Gastroesophageal sphincter (tissue), 4 donors: ENCODE measurements around the gene DNAJB12. TPM values are rescaled to one million over a fixed set of nuclear protein-coding genes. Genes with fewer than 3 reads are reported as not detected.
"Not testable (repeated sequence)": the region's sequence is repeated elsewhere in the genome, so short reads cannot be mapped to it uniquely, and the experiment has no call there.

Source experiments
- ATAC-seq: fragments of 150-250 bp; one replicate; pipeline ENCODE4 v1.9.1; 2016; ENCODE audit warnings: mild to moderate bottlenecking, moderate library complexity
- H3K27ac ChIP-seq, 4 donors: fragments of 200-600 bp; sonication (generic) in 3 of 4; 1 replicate in 3 of 4; 2 replicates in 1 of 4; pipeline ENCODE4 v1.5.1; 2016 to 2019
- H3K27me3 ChIP-seq: fragments of 200-600 bp; sonication (generic); one replicate; pipeline ENCODE4 v1.5.1; 2019
- H3K36me3 ChIP-seq, 2 donors: fragments of 200-600 bp; sonication (generic); one replicate each; pipeline ENCODE4 v1.5.1; 2019; ENCODE audit warnings: control low read depth in 1 of 2
- H3K4me1 ChIP-seq, 3 donors: fragments of 200-600 bp; sonication (generic); 1 replicate in 2 of 3; 2 replicates in 1 of 3; pipeline ENCODE4 v1.5.1; 2016 to 2019; ENCODE audit warnings: control low read depth in 2 of 3
- H3K4me3 ChIP-seq, 2 donors: fragments of 200-600 bp; sonication (generic); one replicate each; pipeline ENCODE4 v1.5.1; 2019; ENCODE audit warnings: mild to moderate bottlenecking in 1 of 2, moderate library complexity in 1 of 2
- H3K9me3 ChIP-seq, 3 donors: fragments of 200-600 bp; sonication (generic); one replicate each; pipeline ENCODE4 v1.5.1; 2017 to 2019; ENCODE audit warnings: control low read depth in 2 of 3
- EP300 ChIP-seq: sonication (generic); formaldehyde crosslinking; IDR thresholded peaks from one replicate; pipeline ENCODE4 v1.6.1; 2017; ENCODE audit warnings: antibody characterized with exemption, mild to moderate bottlenecking
- POLR2A ChIP-seq, 2 donors: fragments of 450-650 bp; IDR thresholded peaks; one replicate each; pipeline ENCODE4 v1.6.1; 2017; ENCODE audit warnings: antibody characterized with exemption in 2 of 2, mild to moderate bottlenecking in 2 of 2, moderate library complexity in 1 of 2
- POLR2AphosphoS5 ChIP-seq: sonication (generic); formaldehyde crosslinking; IDR thresholded peaks from one replicate; pipeline ENCODE4 v1.6.1; 2017; ENCODE audit warnings: antibody characterized with exemption
- WGBS, 2 donors: methylation state at CpG; one replicate each; pipeline ENCODE4 v1.1.5; 2018; ENCODE audit warnings: low coverage in 1 of 2; 5-methylcytosine and 5-hydroxymethylcytosine counted together
- total RNA-seq, 4 donors: library from RNA; depleted of rRNA; stranded (reverse); fragments of >200 nt; gene quantifications; one replicate each; pipeline ENCODE4 v1.1.0, GENCODE V29; 2016
- TF ChIP-seq, protein P1 (sequence below), 4 experiments: fragments of 200-600 bp in 2 of 4; fragments of 450-650 bp in 2 of 4; sonication (generic) in 1 of 4; IDR thresholded peaks; one replicate each; pipeline ENCODE4 v1.5.1; 2017 to 2019; ENCODE audit warnings: antibody characterized with exemption in 4 of 4, mild to moderate bottlenecking in 2 of 4, moderate library complexity in 2 of 4

Gene DNAJB12
- total RNA-seq, 4 donors from 2014 or later: 28.6 to 43.0 (median 33.4) TPM

DNA sequence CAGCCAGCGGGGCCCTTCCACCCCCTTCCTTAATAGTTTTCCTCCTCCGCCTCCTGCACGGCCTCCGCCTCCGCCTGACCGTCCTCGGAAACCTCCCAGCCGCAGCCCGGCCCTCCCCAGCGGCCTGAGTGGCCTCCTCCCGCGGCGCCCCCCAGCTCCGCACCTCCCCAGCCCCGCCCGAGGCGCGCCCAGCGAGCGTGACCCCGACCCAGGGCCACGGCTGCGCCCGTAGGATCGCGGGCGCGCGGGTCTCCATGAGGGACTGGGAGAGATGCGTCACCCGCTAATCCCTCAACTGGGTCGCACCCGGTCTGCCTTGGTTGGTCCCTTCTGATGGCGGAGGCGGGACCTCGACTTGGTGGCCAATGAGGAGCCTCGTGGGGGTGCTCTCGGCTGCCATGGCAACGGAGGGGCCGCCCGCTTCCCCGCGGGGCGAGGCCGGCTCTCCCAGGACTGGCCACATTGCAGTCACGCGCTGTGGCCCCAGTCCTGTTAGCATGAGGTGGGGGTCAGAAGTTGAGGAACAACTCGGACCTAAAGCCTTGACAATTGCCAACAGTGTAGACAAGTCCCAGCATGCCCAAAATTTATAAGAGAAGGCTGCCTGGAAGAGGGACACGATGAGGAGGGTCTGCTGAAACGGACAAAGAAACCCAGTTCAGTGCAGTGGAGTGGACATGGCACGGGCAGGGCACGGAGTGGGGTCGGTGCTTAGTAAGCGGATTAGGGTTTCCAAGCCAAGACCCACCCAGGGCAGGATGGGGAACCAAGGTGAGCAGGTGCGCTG lies 56.7 kb downstream of the DNAJB12 start:
- peak overlapping the region; percentile 78 to 94 (median 92) for H3K27ac ChIP-seq

DNA sequence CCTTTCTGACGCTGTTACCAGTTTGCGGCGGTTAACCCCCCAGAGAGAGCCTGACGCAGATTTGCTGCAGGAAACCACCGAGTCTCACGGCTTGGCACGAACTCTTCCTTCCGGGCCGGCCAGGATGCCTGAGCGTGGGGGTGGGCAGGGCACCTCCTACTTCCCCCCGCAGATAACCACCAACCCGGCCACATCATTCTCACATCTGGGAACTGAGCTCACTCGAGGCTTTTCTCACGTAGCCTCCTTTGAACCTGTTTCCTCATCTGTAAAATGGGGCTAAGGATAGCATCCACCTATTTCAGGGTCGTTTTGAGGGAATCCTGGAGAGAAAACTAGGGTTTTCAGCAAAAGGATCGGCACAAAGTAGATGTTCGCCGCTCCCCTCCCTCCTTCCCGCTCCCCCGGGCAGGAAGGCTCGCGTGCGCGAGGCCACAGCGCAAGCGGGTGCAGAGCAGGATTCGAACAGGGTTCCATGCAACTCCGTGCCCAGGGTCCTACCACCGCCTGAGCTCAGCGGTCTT lies 57.4 kb downstream of the DNAJB12 start:
- Histone ChIP-seq H3K4me1 (peaks cover 0 to 22% (median 8%) of the 10 kb centered on the region in 3 donors), H3K27me3 (no peaks in the 10 kb centered on the region), H3K27ac (peak overlapping the region; percentile 78 to 94 (median 92)), H3K36me3 (no peaks in the 10 kb centered on the region), H3K9me3 (no peaks in the 10 kb centered on the region), H3K4me3 (peak overlapping the region; percentile 51 to 60)
- ATAC-seq: peak; percentile 62
- TF ChIP-seq, protein P1, sequence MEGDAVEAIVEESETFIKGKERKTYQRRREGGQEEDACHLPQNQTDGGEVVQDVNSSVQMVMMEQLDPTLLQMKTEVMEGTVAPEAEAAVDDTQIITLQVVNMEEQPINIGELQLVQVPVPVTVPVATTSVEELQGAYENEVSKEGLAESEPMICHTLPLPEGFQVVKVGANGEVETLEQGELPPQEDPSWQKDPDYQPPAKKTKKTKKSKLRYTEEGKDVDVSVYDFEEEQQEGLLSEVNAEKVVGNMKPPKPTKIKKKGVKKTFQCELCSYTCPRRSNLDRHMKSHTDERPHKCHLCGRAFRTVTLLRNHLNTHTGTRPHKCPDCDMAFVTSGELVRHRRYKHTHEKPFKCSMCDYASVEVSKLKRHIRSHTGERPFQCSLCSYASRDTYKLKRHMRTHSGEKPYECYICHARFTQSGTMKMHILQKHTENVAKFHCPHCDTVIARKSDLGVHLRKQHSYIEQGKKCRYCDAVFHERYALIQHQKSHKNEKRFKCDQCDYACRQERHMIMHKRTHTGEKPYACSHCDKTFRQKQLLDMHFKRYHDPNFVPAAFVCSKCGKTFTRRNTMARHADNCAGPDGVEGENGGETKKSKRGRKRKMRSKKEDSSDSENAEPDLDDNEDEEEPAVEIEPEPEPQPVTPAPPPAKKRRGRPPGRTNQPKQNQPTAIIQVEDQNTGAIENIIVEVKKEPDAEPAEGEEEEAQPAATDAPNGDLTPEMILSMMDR (IDR thresholded peaks at IDR 0.05): no peak
- TF ChIP-seq EP300: no peak
- TF ChIP-seq POLR2AphosphoS5: peak; percentile 85
- WGBS, 2 donors: no CpG with 5 or more reads among the region's 30 CpGs

More for the DNA sequence above, 56.7 kb downstream of the DNAJB12 start:
- Histone ChIP-seq H3K9me3 (no peaks in the 10 kb centered on the region), H3K27me3 (no peaks in the 10 kb centered on the region), H3K36me3 (no peaks in the 10 kb centered on the region), H3K4me3 (peak overlapping the region; percentile 51 to 60), H3K4me1 (peaks cover 0 to 22% (median 8%) of the 10 kb centered on the region in 3 donors)
- no peak for TF ChIP-seq EP300
- TF ChIP-seq POLR2AphosphoS5: peak; percentile 93
- peak; percentile 81 to 83 for TF ChIP-seq POLR2A (IDR thresholded peaks at IDR 0.05)
- TF ChIP-seq, protein P1 (IDR thresholded peaks at IDR 0.05): peak in 1 of 4 experiments; percentile 4
- WGBS, 2 donors: 56 to 60% methylated on average over 1 to 5 of the region's 55 CpGs
- ATAC-seq: peak; percentile 98

DNA sequence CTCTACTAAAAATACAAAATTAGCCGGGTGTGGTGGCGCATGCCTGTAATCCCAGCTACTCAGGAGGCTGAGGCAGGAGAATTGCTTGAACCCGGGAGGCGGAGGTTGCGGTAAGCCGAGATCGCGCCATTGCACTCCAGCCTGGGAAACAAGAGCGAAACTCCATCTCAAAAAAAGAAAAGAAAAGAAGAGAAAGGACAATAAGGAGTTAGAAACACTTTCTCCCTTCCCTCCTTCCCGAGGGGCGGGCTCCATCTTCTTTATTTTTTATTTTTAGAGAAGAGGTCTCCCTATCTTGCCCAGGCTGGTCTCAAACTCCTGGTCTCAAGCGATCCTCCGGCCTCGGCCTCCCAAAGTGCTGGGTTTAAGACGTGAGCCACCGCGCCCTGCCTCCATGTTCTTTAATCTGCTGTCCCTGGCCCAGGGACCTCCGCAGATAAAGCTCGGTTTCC lies 57.9 kb downstream of the DNAJB12 start:
- 81 to 87% methylated on average over 12 to 13 of the region's 19 CpGs for WGBS, 2 donors
- peak overlapping the region; percentile 51 to 60 for H3K4me3 ChIP-seq
- not testable (repeated sequence) for ATAC-seq

DNA sequence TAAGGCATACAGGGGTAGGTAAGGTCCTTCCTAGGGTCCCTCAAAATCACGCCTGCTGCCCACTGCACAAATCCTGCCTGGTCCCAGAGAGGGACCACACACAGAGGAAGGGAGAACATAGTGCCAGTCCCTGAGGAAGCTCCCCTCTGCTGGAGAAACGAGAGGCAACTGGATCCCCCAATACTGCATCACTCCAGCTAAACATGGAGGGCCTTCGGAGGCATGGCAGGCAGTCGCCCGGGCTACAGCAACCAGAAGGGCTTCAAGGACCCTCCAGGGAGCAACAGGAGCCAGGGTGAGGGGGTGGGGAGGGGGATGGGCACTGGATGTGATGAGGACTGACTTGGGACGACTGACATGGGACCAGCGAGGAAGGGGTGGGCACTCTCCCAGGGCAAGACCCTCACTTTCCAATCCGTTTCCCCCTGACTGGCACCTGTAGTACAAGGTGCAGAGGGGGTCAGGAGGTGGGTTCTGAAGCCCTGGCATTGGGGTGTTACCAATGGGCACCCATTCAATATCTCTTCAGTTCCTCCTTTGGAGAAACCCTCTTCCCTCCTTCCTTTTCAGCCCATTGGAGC lies 59.3 kb downstream of the DNAJB12 start:
- no peaks in the 10 kb centered on the region for H3K36me3 ChIP-seq
- WGBS, 2 donors: 79% methylated on average over 5 of the region's 8 CpGs; no CpG with 5 or more reads in 1 of the 2 donors
- no peak overlapping the region for H3K27ac ChIP-seq
- H3K4me3 ChIP-seq: no peak overlapping the region
- TF ChIP-seq EP300 (no peak), POLR2A (IDR thresholded peaks at IDR 0.05) (no peak), POLR2AphosphoS5 (no peak)
- TF ChIP-seq, protein P1 (IDR thresholded peaks at IDR 0.05): no peak
- no peak for ATAC-seq
- H3K27me3 ChIP-seq: no peaks in the 10 kb centered on the region
- H3K4me1 ChIP-seq: peaks cover 0 to 22% (median 8%) of the 10 kb centered on the region in 3 donors
- H3K9me3 ChIP-seq: no peaks in the 10 kb centered on the region

More for the DNA sequence above, 57.9 kb downstream of the DNAJB12 start:
- H3K36me3 ChIP-seq, H3K27me3 ChIP-seq, H3K9me3 ChIP-seq: not testable (repeated sequence)
- peaks cover 0 to 22% (median 8%) of the 10 kb centered on the region in 3 donors for H3K4me1 ChIP-seq
- peak overlapping the region in 3 of 4 donors; percentile 91 to 94 (median 93) for H3K27ac ChIP-seq

DNA sequence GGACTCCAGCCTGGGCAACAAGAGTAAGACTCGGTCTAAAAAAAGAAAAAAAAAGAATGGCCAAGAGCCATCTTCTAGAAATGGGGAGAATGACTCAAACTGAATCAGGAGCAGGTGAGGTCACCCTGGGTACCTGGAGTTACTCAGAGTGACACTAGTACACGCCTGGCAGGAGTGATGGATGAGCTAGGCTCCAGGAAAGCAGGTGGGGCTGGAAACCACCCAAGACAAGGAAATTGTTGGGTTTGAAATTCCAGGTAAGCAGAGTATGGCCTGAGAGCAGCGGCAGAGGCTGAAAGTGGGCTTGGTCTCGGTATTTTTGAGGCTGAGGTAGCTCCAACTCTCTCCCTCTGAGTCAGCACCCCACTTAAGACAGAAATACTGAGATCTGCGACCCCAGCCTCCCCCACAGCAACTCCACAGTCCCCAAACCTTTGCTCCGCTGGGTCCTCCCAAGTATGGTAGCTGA lies 62.5 kb downstream of the DNAJB12 start:
- no peaks in the 10 kb centered on the region for H3K9me3 ChIP-seq
- H3K36me3 ChIP-seq: no peaks in the 10 kb centered on the region
- H3K4me1 ChIP-seq: peaks cover 0 to 11% (median 3%) of the 10 kb centered on the region in 3 donors
- no peak overlapping the region for H3K27ac ChIP-seq
- H3K27me3 ChIP-seq: no peaks in the 10 kb centered on the region
- TF ChIP-seq EP300 (no peak), POLR2A (IDR thresholded peaks at IDR 0.05) (no peak), POLR2AphosphoS5 (peak; percentile 70)
- 58 to 63% methylated on average over 5 to 6 of the region's 6 CpGs for WGBS, 2 donors
- ATAC-seq: no peak
- no peak overlapping the region for H3K4me3 ChIP-seq
